Right lobe of liver (tissue), 4 donors: ENCODE data around the gene CPHXL.

Experiments
- POLR2A ChIP-seq: fragments of 450-650 bp; IDR thresholded peaks from one replicate; pipeline ENCODE4 v1.6.1; 2017; ENCODE audit warnings: antibody characterized with exemption, mild to moderate bottlenecking
- TF ChIP-seq, protein P1 (sequence below), 4 donors: fragments of 200-600 bp in 3 of 4; fragments of 450-650 bp in 1 of 4; IDR thresholded peaks; one replicate each; pipeline versions ENCODE4 v1.5.1 to v1.8.0; 2016 to 2022; ENCODE audit warnings: antibody characterized with exemption in 4 of 4, mild to moderate bottlenecking in 2 of 4
- donor health status: DM: no; HTN: no; CAD: no.
- donor health status: DM: no; HTN: no; CAD: no.
- donor health status: DM: no; HTN: yes; CAD: no.

DNA sequence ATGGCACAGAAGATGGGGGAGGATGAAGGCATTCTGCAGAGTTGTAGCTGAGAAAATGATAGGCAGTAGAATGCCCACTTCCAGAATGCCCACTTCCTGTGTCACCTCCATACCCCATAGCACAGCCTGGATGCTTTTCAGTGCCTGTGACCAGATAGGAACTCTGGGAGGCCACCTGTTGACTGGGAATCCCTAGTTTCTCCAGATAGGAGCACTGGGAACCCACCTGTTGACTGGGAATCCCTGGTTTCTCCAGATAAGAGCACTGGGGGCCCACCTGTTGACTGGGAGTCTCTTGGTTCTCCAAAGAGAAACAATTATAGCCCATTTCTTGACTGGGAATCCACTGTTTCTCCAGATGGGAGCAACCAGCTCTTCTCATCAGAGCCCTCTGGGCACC lies 11.6 kb downstream of the CPHXL start:
- TF ChIP-seq, protein P1, sequence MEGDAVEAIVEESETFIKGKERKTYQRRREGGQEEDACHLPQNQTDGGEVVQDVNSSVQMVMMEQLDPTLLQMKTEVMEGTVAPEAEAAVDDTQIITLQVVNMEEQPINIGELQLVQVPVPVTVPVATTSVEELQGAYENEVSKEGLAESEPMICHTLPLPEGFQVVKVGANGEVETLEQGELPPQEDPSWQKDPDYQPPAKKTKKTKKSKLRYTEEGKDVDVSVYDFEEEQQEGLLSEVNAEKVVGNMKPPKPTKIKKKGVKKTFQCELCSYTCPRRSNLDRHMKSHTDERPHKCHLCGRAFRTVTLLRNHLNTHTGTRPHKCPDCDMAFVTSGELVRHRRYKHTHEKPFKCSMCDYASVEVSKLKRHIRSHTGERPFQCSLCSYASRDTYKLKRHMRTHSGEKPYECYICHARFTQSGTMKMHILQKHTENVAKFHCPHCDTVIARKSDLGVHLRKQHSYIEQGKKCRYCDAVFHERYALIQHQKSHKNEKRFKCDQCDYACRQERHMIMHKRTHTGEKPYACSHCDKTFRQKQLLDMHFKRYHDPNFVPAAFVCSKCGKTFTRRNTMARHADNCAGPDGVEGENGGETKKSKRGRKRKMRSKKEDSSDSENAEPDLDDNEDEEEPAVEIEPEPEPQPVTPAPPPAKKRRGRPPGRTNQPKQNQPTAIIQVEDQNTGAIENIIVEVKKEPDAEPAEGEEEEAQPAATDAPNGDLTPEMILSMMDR (IDR thresholded peaks at IDR 0.05) = no peak
- no peak for TF ChIP-seq POLR2A
